T47D (cell line): ENCODE data around the gene ACOD1.
A peak's percentile ranks its signal among the peaks of the same experiment; 100 is the strongest.
"Not testable (repeated sequence)": the region's sequence is repeated elsewhere in the genome, so short reads cannot be mapped to it uniquely, and the experiment has no call there.

Experiments
- DNase-seq, 2 experiments: peaks; one replicate each; pipeline versions ENCODE4 v3.0.0 to v3.0.0-alpha.2; 2011 to 2012; ENCODE audit warnings: low read depth in 1 of 2, low spot score in 1 of 2
- JUND ChIP-seq: IDR thresholded peaks from 2 replicates; pipeline ENCODE4 v1.6.1; 2012; ENCODE audit warnings: low read depth
- in situ Hi-C: cut with HindIII; loops from 2 replicates; pipeline ENCODE4 v1.10.0; 2016; ENCODE audit warnings: low sequenced_read_pairs, low pct_unique_long_range_greater_than_20kb

ACOD1 gene

DNA sequence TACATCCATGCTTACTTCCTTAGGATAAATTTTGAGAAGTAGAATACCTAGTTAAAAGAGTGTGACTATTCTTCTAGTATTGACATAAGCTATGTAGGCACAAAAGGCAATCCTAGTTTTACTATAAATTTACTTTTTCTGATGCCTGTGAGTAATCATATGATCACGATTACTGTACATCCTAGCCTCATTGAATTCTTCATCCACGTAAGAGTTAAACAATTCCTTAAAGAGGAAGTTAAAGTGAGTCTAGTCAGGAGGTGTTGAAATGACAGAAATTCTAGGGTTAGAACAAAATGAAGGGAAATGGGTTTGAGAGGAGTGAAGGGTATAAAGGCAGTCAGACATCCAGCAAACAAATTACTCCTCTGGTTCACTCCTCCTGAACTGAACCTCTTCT is at the start of gene ACOD1:
TSS of gene ACOD1 (plus strand) at position 363 of the 400 bp plus-strand sequence. CDS start 48 bp downstream, outside the sequence.
- no peak for DNase-seq
- no peak for TF ChIP-seq JUND
- in situ Hi-C loops: no loop called here

DNA sequence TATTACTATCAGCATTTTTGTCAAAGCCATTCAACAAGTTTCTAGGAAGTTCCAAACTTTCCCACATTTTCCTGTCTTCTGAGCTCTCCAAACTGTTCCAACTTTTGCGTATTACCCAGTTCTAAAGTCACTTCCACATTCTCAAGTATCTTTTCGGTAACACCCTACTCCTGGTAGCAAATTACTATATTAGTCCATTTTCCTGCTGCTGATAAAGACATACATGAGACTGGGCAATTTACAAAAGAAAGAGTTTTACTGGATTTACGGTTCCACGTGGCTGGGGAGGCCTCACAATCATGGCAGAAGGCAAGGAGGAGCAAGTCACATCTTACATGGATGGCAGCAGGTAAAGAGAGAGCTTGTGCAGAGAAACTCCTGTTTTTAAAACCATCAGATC is 49.2 kb upstream of the ACOD1 start:
- DNase-seq, in situ Hi-C loops: not testable (repeated sequence)

DNA sequence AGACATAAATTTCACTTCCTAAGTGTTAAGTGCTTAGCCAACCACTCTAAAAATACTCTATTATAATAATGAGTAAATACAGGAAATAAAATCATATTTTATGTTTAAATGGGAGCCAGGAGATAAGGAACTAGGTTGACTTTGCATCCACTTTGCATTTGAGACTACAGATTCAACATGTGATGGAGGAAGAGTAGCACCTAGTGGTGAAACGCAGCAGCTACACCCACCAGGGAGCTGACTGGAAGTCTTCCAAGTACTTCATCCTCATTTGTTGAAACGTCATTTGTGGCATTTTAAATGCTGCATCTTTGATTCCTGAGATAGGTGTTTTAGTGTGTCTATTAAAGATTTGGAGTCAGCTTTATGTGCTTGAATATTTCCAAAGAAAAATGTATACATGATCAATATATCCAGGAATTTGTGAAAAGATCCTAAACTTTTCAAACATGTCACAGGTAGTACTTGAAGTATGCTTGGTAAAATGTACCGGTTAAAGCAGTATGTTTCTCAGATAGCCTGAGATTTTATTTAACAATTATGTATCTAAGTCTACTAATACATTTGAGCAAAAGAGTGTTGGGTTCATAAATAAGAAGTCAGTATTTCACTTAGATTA is 44.7 kb upstream of the ACOD1 start:
- DNase-seq: peak; percentile 19 to 73
- no peak for TF ChIP-seq JUND
- in situ Hi-C loops: no loop called here

DNA sequence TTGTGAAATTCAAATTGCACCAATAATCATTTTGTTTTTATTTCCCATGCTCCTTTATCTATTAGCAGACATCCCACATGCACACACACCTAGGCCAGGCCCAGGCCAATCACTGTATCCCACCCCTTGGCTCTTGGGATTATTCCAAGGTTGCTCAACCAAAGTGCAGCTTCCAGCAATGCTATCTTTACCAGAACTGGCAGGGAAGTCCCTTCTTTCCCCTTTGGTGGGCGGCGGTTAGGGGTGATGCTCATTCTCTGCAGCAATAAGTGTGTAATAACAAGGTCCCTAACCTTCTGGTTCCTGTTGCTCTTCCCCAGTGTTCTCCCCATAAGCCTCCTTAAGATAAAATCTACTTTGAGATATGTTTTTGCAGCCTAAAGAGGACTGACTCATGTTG is 43.8 kb upstream of the ACOD1 start:
- in situ Hi-C loops: no loop called here
- TF ChIP-seq JUND: no peak
- no peak for DNase-seq

DNA sequence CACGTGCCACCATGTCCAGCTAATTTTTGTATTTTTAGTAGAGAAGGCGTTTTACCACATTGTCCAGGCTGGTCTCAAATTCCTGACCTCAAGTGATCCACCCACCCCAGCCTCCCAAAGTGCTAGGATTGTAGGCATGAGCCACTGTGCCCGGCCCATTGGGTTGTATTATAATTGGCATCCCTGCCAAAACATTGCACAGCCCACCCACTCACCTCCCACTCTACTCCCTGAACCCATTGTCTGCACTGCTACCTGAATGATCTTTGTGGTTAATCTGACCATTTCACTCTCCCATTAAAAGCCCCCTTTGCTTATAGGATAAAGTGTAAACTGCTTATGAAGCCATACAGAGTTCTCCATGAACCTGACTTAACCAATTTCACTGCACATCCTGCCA is 35.8 kb upstream of the ACOD1 start:
- in situ Hi-C loops: no loop called here
- no peak for TF ChIP-seq JUND
- no peak for DNase-seq

DNA sequence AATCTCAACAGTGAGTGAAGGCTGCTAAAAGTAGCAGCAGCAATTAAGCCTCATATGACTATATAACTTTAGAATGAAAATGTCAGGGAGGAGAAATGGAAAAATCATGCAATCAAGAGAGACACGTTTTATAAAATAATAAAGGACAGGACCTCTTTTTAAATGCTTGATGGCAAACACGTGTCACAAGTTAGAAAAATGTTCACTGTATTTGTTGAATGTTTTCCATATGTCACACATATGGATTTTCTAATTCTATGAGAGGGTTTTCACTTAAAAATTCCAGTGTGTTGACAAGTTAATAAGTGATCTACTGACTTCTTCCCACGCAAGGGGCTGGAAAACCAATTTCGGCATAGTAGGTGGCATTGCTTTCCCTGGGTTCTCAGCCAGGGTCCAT is 34.4 kb upstream of the ACOD1 start:
- no peak for TF ChIP-seq JUND
- in situ Hi-C loops: no loop called here
- no peak for DNase-seq

DNA sequence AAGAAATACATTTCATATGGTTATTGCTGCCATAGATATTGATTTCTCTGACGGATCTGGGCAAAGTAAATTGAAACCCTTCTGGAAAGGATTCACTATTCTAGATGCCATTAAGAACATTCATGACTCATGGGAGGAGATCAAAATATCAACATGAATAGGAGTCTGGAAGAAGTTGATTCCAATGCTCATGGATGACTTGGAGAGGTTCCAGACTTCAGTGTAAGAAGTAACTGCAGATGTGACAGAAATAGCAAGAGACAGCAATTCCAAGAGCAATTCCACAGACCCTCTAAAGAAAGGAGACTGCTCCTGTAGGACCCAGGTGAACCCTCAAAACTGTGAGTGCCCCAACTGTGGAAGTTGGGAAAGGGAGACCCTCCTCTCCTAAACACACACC is 31.2 kb upstream of the ACOD1 start:
- in situ Hi-C loops: no loop called here
- no peak for DNase-seq
- TF ChIP-seq JUND: no peak

DNA sequence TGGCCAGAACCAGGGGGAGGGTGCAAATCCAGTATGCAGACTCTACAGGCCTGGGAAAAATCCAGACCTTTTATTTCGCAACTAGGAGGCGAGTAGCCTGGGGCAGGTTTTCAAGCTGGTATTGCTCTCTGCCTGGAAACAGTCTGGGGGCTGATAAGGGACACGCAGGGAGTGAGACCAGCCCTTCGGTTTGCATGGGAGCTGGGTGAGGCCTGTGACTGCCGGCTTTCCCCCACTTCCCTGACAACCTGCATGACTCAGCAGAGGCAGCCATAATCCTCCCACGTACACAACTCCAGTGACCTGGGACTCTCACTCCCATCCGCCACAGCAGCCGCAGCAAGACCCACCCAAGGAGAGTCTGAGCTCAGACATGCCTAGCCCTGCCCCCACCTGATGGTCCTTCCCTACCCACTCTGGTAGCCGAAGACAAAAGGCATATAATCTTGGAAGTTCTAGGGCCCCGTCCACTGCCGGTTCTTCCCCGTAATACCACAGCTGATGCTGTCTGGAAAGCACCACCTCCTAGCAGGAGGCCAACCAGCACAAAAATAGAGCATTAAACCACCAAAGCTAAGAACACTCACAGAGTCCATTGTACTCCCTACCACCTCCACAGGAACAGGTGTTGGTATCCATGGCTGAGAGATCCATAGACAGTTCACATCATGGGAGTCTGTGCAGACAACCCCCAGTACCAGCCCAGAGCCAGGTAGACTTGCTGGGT is 30.4 kb upstream of the ACOD1 start:
- in situ Hi-C loops: not testable (repeated sequence)
- DNase-seq: peak in 1 of 2 experiments; percentile 7

DNA sequence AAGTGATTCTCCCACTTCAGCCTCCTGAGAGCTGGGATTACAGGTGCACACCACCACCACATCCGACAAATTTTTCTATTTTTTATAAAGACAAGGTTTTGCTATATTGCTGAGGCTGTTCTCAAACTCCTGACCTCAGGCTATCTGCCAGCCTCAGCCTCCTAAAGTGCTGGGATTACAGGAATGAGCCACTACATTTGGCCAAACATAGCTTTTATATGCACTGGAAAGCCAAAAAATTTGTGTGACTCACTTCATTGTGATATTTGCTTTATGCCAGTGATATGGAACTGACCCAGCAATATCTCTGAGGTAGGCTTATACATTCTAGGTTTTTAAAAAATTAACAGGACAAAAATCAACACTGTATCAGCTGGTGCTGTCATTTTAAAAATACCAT is 26.8 kb upstream of the ACOD1 start:
- DNase-seq: no peak
- no peak for TF ChIP-seq JUND
- in situ Hi-C loops: no loop called here

DNA sequence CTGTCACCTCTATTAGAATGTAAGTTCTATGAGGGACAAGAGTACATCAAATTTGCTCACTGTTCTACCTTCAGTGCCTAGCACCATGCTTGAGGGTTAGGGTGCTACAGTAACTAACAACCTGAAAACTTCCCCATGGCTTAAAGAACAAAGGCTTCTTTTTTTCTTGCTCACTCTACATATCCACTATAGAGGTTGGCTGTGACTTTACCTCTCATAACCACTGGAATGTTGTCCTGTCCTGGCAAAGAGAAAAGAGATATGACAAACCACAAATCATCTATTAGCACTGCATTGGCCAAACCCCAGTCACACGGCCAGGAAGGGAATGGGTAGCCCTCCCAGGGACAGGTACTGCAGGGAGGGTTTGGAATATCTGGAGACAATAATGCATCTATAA is 23.2 kb upstream of the ACOD1 start:
- in situ Hi-C loops: no loop called here
- no peak for DNase-seq
- no peak for TF ChIP-seq JUND

DNA sequence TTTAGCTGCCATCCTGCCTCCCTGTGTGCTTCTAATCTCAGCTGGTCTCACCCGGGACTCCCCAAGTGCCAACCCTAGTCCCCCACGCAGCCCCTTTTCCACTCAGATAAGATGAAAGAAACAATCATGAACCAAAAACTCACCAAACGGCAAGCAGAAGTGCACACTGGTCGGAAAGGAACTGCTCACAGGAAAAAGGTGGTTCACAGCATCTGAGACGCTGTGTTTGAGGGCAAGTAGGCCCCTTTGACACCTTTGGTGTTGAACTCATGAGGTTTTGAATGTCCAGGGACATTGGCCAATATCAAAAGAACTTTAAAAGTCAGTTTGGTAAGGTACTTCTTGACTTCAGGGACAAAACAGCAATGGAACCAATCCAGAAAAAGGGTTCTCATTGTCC is 20.4 kb upstream of the ACOD1 start:
- DNase-seq: no peak
- in situ Hi-C loops: no loop called here
- TF ChIP-seq JUND: no peak

DNA sequence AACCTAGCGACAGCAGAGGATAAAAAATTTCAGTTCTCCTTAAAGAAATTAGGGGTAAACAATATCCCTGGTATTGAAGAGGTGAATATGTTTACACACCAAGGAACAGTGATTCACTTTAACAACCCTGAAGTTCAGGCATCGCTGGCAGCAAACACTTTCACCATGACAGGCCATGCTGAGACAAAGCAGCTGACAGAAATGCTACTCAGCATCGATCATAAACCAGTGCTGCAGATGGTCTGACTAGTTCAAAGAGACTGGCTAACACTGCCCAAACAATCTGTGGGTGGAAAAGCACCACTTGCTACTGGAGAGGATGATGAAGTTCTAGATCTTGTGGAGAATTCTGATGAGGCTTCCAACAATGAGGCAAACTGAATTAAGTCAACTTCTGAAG is 19.9 kb upstream of the ACOD1 start:
- DNase-seq: no peak
- TF ChIP-seq JUND: no peak
- in situ Hi-C loops: no loop called here

DNA sequence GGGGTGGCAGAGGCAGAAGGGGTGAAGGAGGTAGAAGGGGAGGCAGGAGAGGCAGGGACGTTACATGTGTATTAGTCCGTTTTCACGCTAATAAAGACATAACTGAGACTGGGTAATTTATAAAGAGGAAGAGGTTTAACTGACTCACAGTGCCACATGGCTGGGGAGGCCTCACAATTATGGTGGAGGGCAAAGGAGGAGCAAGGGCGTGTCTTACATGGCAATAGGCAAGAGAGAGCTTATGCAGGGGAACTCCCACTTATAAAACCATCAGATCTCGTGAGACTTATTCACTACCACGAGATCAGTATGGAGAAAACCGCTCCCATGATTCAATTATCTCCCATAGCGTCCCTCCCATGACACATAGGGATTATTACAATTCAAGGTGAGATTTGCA is 19.0 kb upstream of the ACOD1 start:
- no peak for TF ChIP-seq JUND
- DNase-seq: no peak
- in situ Hi-C loops: no loop called here
